DMS 273 (cell line): ENCODE data around the gene RNASEH2B.
A peak's percentile ranks its signal among the peaks of the same experiment; 100 is the strongest.

Source experiments
- DNase-seq: peaks from one replicate; lab custom pipeline; 2025; ENCODE audit not compliant: unreplicated experiment; lab: John Stamatoyannopoulos, UW

The RNASEH2B gene

GRCh38 chr13:50909605-50910484, at the start of gene RNASEH2B:
Gene RNASEH2B, plus strand, starts transcription at chr13:50909791. Its CDS starts 286 bp downstream, at chr13:50910077.
- DNase-seq = peak; percentile 86

- DNase-seq = no peak
These were observed 45.1 kb upstream of the RNASEH2B start for GRCh38 chr13:50864492-50864891.

- DNase-seq = no peak
These were observed 42.6 kb upstream of the RNASEH2B start for GRCh38 chr13:50866817-50867636.

- no peak for DNase-seq
These were observed 42.0 kb upstream of the RNASEH2B start for GRCh38 chr13:50867637-50867945.

- no peak for DNase-seq
These were observed 38.2 kb upstream of the RNASEH2B start for GRCh38 chr13:50871405-50871804.

GRCh38 chr13:50873467-50873866, 36.1 kb upstream of the RNASEH2B start:
- DNase-seq = peak; percentile 12

GRCh38 chr13:50873991-50874390, 35.6 kb upstream of the RNASEH2B start:
- no peak for DNase-seq

GRCh38 chr13:50882816-50883435, 26.7 kb upstream of the RNASEH2B start:
- no peak for DNase-seq

GRCh38 chr13:50883728-50884127, 25.9 kb upstream of the RNASEH2B start:
- no peak for DNase-seq

GRCh38 chr13:50884265-50884664, 25.3 kb upstream of the RNASEH2B start:
- no peak for DNase-seq

- DNase-seq = no peak
These were observed 22.4 kb upstream of the RNASEH2B start for GRCh38 chr13:50887151-50887550.

- DNase-seq = no peak
These were observed 21.2 kb upstream of the RNASEH2B start for GRCh38 chr13:50888362-50888761.

GRCh38 chr13:50889317-50889716, 20.3 kb upstream of the RNASEH2B start:
- DNase-seq = no peak

GRCh38 chr13:50891206-50891605, 18.4 kb upstream of the RNASEH2B start:
- peak; percentile 92 for DNase-seq

GRCh38 chr13:50892210-50892944, 17.2 kb upstream of the RNASEH2B start:
- DNase-seq = no peak

GRCh38 chr13:50893211-50893852, 16.3 kb upstream of the RNASEH2B start:
- peak; percentile 67 for DNase-seq

GRCh38 chr13:50894012-50894411, 15.6 kb upstream of the RNASEH2B start:
- DNase-seq = no peak

GRCh38 chr13:50894504-50894903, 15.1 kb upstream of the RNASEH2B start:
- no peak for DNase-seq

GRCh38 chr13:50898338-50898737, 11.3 kb upstream of the RNASEH2B start:
- DNase-seq = no peak

- DNase-seq = no peak
These were observed 7.9 kb upstream of the RNASEH2B start for GRCh38 chr13:50901701-50902100.
